ENCODE measurements around the gene STIM2.

Gene STIM2

DNA sequence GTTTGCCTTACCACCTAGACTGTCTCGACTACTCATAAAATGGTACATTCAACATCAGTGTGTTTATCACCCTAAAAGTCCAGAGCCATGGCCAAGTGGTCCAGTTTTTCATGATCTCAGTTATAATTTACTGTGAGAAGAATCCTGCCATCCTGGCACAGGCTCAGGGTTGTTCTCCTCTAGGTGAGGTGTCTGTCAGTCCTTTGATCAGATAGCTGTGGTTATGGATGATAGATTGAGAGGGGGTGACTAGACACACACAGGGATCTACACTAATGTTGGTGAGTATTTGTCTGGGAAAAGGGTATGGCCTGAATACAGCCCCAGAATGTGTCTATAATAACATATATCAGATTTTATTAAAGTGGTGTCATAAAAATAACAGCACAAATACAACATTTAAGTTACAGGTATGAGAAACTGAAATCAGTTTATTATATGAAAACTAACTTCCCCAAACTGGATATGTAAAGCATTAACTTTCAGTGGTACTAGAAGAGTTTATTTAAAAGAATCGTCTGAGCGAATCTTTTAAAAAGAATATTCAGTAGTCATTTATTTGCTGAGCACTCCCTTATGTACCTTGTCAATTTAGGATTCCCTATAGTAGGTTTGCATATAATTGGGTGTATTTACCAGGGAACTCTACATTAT lies 93.3 kb downstream of the STIM2 start:
- no peak overlapping the region for H3K27ac ChIP-seq
- DNase-seq (ENCODE audit: low spot score), result no peak
- ChIA-PET CTCF (no interaction called here), POLR2A (ENCODE audit: low non-redundant PET) (no interaction called here)
- TF ChIP-seq, protein P1, sequence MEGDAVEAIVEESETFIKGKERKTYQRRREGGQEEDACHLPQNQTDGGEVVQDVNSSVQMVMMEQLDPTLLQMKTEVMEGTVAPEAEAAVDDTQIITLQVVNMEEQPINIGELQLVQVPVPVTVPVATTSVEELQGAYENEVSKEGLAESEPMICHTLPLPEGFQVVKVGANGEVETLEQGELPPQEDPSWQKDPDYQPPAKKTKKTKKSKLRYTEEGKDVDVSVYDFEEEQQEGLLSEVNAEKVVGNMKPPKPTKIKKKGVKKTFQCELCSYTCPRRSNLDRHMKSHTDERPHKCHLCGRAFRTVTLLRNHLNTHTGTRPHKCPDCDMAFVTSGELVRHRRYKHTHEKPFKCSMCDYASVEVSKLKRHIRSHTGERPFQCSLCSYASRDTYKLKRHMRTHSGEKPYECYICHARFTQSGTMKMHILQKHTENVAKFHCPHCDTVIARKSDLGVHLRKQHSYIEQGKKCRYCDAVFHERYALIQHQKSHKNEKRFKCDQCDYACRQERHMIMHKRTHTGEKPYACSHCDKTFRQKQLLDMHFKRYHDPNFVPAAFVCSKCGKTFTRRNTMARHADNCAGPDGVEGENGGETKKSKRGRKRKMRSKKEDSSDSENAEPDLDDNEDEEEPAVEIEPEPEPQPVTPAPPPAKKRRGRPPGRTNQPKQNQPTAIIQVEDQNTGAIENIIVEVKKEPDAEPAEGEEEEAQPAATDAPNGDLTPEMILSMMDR (conservative IDR thresholded peaks at IDR 0.05; ENCODE audit: low read depth), result no peak

DNA sequence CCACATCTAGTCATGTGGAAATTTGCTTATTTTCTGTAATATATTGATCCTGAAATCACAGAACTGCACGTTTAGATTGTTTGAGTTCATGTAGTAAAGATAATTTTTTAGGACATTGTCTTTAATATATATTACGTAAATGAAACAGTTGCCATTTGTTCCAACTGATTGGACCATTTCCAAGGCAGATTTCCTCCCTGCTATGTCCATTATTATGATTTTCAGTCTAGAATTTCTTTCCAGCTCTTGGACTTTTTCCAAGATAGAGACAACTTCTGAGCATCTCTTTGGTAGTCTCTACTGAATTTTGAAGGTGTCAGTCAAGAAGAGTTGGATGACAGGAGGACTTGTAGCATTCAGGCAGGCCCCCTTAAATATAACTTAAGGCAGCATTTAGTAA lies 94.6 kb downstream of the STIM2 start:
- CTCF ChIA-PET, result no interaction called here
- DNase-seq (ENCODE audit: low spot score), result no peak

DNA sequence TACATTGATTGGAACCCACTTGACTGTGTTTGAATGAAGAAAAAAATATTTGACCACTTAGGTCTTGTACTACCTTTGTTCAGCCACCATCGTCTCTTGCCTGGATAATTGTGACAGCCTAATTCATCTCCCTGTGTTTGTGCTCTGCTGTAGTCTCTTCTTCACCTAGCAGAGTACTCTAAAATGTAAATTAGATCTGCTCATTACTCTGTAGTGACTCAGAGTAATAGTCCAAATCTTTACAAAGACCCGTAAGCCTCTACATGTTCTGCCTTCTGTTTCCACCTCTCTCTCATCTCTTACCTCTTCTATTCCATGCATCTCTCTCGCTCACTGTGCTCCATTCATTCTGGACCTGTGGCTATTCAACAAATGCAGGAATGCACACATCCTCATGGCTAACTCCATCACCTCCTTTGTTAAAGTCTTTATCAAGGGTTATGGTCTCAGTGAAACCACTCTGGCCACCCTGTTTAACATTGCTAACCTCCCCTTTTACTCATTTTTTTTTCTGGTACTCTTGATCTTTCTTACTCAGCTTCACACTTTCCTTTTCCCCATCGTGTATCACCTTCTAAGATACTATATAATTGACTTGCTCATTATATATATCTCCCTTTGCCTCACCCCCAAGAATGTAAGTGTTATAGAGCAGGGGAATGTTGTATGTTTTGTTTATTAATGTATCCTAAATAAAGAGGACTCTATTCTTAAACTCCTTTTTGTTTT lies 98.4 kb downstream of the STIM2 start:
- DNase-seq (ENCODE audit: low spot score), result no peak
- TF ChIP-seq, protein P1 (conservative IDR thresholded peaks at IDR 0.05; ENCODE audit: low read depth), result no peak
- H3K27ac ChIP-seq, result no peak overlapping the region
- ChIA-PET POLR2A (ENCODE audit: low non-redundant PET) (interaction anchor here (0.6 kb wide), 1 partner anchor 12 kb away, joined by 4 read pairs; no protein-coding TSS in a partner anchor), CTCF (no interaction called here)

More for the DNA sequence above, 94.6 kb downstream of the STIM2 start:
- TF ChIP-seq, protein P1 (conservative IDR thresholded peaks at IDR 0.05; ENCODE audit: low read depth), result no peak
- no peak overlapping the region for H3K27ac ChIP-seq
- POLR2A ChIA-PET (ENCODE audit: low non-redundant PET), result no interaction called here

DNA sequence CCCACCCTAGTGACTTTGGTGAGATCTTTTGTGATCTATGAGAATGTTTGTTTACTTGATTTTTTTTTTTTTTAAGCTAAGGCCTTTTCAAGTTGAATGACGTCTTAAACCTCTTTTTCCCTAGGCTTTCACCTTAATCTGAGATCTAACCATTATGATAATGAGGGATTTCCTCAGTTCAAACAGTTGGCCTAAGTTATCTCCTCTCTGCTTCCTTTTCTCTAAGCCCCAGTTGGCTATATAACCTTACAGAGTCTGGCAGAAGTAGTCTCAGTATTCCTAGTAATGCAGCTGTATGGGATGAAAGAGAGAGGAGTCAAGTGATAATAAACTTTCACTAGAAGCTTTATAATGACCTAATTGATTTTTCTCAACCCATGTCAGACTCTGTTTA lies 99.0 kb downstream of the STIM2 start:
- no peak for DNase-seq (ENCODE audit: low spot score)
- CTCF ChIA-PET, result no interaction called here
- POLR2A ChIA-PET (ENCODE audit: low non-redundant PET), result interaction anchor here (0.6 kb wide), 1 partner anchor 13 kb away, joined by 4 read pairs; no protein-coding TSS in a partner anchor
- H3K27ac ChIP-seq, result no peak overlapping the region
- TF ChIP-seq, protein P1 (conservative IDR thresholded peaks at IDR 0.05; ENCODE audit: low read depth), result no peak

DNA sequence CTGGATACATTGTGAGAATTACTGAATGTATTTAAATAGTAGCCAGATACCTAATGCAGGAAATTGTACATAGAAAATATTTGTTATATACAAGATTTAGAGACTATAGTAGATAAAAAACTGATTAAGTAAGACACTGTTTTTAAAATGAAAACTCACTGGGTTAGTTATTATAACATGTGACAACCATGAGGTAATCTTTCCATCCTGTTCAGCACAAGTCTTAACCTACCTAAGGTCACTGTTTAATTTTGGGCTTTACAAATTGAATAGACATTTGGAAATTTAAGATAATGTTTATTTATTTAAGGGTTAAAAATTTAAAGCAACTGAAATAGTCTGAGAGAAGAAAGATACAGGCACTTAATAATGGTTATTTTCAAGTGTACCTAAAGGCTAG lies 102.1 kb downstream of the STIM2 start:
- ChIA-PET POLR2A (ENCODE audit: low non-redundant PET) (no interaction called here), CTCF (no interaction called here)
- H3K27ac ChIP-seq, result no peak overlapping the region
- no peak for DNase-seq (ENCODE audit: low spot score)
- TF ChIP-seq, protein P1 (conservative IDR thresholded peaks at IDR 0.05; ENCODE audit: low read depth), result no peak

DNA sequence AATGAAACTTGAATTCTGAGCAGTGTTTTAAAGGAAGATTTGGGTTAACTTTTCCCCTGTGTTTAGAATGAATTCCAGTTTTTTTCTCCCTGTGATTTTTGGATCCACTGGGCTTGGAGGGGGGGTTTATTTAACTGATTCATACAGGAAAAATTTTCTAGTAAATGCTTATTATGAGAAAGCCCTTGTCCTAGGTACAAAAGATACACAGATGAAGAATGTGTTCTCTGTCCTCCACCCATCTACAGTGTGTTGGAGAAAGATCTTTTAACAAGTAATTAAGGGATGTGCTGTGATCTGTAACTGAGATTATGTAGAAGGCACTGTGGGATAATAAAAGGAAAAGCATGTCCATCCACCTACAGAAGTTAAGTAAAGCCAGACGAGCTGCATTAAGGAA lies 103.9 kb downstream of the STIM2 start:
- DNase-seq (ENCODE audit: low spot score), result no peak
- POLR2A ChIA-PET (ENCODE audit: low non-redundant PET), result no interaction called here
- CTCF ChIA-PET, result interaction anchor here (0.8 kb wide), 1 partner anchor 39 kb away, joined by 3 read pairs; no protein-coding TSS in a partner anchor
- TF ChIP-seq, protein P1 (conservative IDR thresholded peaks at IDR 0.05; ENCODE audit: low read depth), result no peak
- H3K27ac ChIP-seq, result no peak overlapping the region

Data from RWPE1 (cell line).